GM21786 (cell line): ENCODE results near the gene CASZ1.

Experiments
- ATAC-seq: cut with Tn5 transposase; IDR thresholded peaks from one replicate; pipeline ENCODE4 v1.9.1; 2021; ENCODE audit not compliant: unreplicated experiment

The CASZ1 gene

GRCh38 chr1:10687782-10688408, 108.6 kb downstream of the CASZ1 start:
- ATAC-seq: no peak

GRCh38 chr1:10687251-10687651, 109.2 kb downstream of the CASZ1 start:
- ATAC-seq: no peak

GRCh38 chr1:10686404-10687040, 109.9 kb downstream of the CASZ1 start:
- no peak for ATAC-seq

GRCh38 chr1:10685808-10686403, 110.5 kb downstream of the CASZ1 start:
- no peak for ATAC-seq

GRCh38 chr1:10685196-10685807, 111.1 kb downstream of the CASZ1 start:
- ATAC-seq: no peak

- ATAC-seq: no peak
Measured at GRCh38 chr1:10684221-10684620, 112.2 kb downstream of the CASZ1 start.

GRCh38 chr1:10682449-10683309, 113.8 kb downstream of the CASZ1 start:
- no peak for ATAC-seq

GRCh38 chr1:10682108-10682445, 114.4 kb downstream of the CASZ1 start:
- no peak for ATAC-seq

- no peak for ATAC-seq
Measured at GRCh38 chr1:10681296-10682107, 114.9 kb downstream of the CASZ1 start.

- ATAC-seq: no peak
Measured at GRCh38 chr1:10680487-10680886, 116.0 kb downstream of the CASZ1 start.

- ATAC-seq: no peak
Measured at GRCh38 chr1:10679496-10680220, 116.8 kb downstream of the CASZ1 start.

GRCh38 chr1:10678852-10679251, 117.6 kb downstream of the CASZ1 start:
- ATAC-seq: no peak

- no peak for ATAC-seq
Measured at GRCh38 chr1:10678402-10678801, 118.0 kb downstream of the CASZ1 start.

- no peak for ATAC-seq
Measured at GRCh38 chr1:10677491-10678391, 118.7 kb downstream of the CASZ1 start.

GRCh38 chr1:10676963-10677362, 119.5 kb downstream of the CASZ1 start:
- ATAC-seq: no peak

- ATAC-seq: no peak
Measured at GRCh38 chr1:10675813-10676212, 120.6 kb downstream of the CASZ1 start.

- no peak for ATAC-seq
Measured at GRCh38 chr1:10674700-10675609, 121.5 kb downstream of the CASZ1 start.

- no peak for ATAC-seq
Measured at GRCh38 chr1:10674222-10674621, 122.2 kb downstream of the CASZ1 start.
